Epidermal melanocyte (primary cell): ENCODE measurements around the gene GFOD1.

Experiments
- DNase-seq: peaks from one replicate; pipeline ENCODE4 v3.0.0; 2011; ENCODE audit warnings: low spot score; ENCODE audit not compliant: insufficient read length

Gene GFOD1

DNA sequence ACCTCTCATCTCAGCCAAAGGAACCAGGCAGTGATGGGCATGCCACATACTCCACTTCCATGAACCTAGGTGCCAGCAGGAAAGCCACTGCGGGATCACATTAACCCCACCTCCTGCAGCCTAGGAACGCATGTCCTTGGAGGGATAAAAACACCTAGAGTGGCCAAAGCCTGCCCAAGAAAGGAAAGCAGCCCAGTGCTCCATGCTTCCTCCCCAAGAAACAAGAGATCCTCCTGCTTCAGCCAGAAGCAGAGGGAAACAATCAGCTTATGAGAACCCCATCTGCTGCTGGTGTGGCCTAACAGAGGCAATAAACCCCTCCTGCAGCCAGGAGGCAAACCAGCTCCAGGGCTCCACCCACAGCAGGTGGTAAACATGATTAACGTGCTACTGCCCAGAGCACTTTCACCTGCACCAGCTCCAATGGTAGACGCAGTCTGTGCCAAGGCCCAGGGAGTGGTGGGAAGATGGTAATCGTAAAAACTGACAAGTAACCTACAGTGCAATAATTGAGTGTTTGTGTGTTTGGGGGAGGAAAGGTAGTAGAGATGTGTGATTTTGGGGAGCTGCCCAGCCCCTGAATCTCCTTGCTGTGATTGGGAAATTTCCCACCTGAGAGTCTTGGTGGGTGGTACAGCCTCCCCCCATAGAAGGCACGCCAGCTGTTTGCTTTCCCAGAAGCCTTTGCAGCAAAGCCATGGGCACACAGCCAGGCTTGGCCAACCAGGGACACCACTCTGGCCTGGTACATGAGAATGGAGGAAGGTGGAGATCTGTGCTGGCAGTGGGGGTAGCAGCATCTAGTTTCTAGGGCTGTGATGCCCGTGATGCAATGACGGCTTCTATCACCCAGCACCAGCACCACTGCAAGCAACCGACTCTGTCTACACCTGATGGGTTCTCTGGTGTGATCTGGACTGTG lies 108.5 kb downstream of the GFOD1 start:
- DNase-seq, result no peak

DNA sequence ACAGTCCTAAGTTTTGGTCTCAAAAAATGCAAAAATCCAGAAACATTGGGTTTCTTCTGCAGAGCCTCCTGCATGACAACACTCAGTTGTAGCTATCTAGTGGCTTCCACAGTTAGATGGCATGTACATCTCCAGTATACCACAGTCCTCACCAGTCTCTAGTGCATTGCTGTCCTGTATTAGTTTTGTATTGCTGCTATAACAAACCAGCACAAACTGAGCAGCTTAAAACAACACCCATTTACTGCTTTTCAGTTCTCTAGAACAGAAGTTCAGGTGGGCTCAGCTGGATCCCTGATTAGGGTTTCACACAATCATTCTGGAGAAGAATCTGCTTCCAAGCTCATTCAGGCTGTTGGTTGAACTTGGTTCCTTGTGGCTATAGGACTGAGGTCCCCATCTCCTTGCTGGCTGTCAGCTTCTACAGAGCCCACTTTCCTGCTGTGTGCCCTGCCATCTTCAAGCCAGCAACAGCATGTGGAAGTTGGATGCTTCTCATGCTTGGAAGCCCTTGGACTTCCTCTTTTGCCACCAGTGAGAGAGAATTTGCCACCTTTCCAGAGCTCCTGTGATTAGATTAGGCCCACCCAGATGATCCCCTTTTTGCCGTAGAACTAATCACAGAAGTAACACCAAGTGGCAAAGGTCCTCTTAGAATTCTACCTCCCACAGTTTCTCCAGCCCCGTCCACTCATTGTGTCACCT lies 110.2 kb downstream of the GFOD1 start:
- no peak for DNase-seq

GRCh38 chr6:13375360-13375878 lies 112.0 kb downstream of the GFOD1 start:
- no peak for DNase-seq

DNA sequence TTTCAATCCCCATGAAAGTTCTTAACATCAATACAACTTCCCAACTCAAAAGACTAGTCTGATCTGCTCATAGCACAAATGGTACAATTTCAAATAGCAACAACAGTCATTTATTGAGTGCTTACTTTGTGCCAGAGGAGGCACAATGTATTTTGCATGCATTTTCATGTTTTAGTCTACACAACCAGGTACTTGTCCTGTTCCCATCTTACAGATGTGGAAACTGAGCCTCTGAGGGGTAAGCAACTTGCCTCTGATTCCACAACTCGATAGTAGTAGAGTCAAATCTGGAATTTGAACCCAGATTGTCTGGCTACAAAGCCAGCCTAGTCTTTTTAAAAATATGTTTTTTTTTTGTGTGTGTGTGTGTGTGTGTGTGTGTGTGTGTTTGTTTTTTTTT lies 113.5 kb downstream of the GFOD1 start:
- no peak for DNase-seq

DNA sequence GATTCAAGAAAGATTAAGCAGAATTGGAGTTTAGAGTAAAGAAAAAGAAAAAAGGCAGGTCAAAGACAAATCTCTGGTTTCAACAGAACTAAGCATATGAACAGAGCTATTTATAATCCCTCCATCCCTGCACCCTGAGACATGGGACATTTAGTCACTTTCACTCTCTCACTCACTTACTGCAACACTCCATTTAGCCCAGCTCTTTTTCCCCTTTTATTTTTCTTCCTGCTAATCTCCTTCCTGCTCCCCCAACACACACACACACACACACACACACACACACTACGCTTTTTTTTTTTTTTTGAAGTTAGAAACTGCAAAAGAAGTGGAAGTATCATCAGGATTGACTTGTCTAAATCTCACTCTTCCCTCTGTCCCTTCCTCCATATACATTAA lies 113.9 kb downstream of the GFOD1 start:
- DNase-seq, result no peak

DNA sequence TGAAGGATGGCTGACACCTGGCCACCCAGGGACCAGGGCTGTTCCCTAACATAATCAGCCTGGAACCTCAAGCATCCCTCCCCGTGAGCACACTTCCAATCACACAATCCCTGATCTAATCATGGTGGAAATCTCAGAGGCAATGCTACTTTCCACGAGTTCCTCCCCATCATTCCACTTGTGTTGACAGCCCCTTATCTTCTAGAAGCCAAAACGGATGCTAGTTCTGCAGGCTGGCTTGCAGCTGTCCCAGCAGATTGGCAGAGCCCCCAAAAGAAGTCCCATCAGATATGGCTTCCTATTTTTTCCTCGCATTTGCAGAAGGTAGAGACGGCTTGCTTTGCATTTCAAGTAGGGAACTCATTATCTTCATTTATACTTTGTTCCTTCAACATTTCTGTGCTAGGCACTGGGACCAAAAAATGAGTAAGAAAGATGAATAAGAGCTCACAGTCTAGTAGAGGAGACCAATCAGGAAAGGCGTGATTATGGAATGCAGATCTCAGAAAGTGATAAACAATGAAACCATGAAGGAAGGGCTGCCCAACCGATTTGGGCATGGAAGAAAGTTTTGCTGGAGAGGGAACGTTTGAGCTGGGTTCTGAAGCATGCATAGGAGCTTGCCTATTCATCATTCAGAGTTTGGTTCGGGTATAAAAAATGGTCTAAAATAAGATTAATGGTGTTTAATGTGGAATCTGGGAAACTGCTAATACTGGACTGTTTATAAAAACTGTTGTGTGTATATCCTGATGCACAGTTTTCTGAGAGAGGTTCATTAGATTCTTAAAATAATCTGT lies 114.5 kb downstream of the GFOD1 start:
- no peak for DNase-seq

DNA sequence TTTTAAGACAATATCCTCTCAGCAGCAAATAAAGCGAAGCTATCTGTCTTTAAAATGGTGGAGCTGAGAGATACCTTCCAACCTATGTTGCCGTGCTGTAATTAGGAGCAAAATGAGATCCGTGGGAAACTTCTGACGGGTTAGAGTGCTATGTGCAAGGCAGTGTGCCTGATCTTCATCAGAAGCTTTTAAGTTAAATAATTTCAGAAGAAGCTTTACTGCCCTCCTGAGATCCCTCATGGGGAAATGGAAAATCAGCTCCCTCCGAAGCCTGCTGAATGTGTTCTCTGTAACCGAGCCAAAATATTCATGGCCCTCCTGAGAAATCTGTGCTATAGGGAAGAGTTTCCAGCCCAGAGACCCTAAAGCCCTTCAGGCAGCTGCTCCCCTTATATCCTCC lies 115.3 kb downstream of the GFOD1 start:
- no peak for DNase-seq

- no peak for DNase-seq
Measured at GRCh38 chr6:13371421-13372072, 115.9 kb downstream of the GFOD1 start.

GRCh38 chr6:13370623-13371022 lies 116.8 kb downstream of the GFOD1 start:
- DNase-seq, result no peak

DNA sequence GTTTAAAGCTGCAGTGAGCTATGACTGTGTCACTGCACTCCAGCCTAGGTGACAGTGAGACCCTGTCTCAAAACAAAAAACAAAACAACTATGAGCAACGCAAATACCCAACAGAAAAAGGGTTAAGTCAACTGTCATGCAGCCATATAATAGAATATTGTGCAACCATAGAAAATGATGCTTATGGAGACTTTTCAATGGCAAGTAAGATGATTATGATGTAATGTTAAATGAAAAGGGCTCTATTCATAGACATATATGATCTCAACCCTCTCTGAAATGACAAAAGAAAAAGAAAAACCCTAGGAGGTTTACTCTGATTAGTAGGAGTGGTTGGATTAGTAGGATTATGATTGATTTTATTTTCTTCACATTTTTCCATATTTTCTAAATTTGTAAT lies 117.8 kb downstream of the GFOD1 start:
- DNase-seq, result no peak

DNA sequence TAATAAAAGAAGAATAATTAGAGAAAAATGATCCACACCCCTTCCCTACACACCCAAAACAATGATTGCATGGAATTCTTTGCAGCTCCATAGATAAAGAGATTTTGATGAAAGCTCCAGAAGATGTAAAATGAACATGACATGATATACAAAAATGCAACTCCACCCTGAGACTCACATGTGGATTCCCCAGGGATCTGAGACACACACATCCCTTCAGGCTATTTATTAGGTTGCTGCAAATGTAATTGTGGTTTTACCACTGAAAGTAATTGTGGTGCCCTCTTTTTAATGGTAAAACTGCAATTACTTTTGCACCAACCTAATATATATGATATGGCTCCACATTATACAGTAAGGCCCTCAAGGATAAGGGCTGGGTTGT lies 118.7 kb downstream of the GFOD1 start:
- no peak for DNase-seq

DNA sequence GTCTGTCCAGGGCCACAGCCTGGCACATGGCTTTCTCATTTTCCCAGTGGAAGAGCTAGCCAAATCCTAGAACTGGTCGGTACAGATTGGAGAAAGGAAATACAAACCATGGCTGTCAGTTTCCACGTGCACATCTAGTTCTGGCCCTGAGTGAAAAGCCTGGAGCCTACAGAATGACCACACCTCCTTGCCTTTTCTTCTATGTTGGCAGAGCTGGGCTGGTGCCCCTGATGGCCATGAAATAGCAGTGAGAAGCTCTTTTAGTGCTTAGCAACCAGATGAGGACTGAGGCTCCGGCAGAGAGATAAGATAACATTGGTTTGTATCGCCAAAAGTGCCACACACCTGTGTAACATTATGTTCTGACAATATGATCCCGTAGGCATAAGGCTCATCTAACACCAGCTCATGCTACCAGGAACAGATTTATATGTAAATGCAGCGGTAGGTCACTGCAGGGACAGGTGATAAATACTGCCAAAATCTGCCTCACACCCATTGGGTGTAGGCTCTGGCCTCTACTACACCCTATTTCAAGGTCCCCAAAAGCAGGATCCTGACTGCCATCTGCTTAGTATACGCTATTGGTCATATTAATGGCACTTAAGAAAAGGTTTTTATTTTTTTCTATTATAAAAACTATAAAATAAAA lies 119.2 kb downstream of the GFOD1 start:
- DNase-seq, result no peak

DNA sequence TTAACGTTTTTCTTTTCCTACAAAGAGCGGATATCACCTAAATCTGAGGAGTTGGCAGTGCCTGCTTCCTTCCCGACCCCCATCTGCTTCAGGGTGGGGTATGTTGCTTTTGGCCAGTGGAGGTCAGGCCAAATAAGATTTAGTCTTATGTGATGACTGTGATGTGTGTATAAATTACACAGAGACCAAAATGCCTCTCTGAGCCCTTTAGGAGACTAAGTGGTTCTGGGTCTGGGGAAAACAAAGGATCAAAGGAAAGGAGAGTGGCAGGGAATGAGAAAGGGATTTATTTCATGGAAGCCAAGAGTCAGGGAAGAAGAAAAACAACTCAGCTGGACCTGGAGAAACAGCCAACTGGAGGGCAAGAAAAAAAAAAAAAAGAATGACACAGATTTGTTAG lies 120.0 kb downstream of the GFOD1 start:
- DNase-seq, result no peak

- DNase-seq, result no peak
Measured at GRCh38 chr6:13365320-13365719, 122.1 kb downstream of the GFOD1 start.

DNA sequence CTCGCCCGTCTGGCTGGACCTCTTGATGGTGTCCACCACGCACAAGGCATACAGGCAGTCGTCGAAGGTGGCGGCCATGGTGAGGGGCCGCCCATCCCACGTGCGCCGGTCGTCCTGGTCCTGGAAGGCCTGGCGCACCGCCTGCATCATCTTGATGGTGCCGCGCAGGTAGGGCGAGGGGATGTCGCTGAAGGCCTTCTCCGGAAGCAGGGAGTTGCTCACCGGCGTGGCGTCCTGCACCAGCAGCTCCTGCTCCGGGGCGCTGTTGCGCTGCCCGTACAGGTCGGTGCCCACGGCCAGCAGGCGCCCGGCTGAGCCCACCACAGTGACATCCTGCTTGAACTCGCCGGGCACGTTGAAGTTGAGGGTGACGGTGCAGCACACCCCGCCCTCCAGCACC lies 122.6 kb downstream of the GFOD1 start:
- DNase-seq, result no peak

GRCh38 chr6:13362412-13362811 lies 125.0 kb downstream of the GFOD1 start:
- no peak for DNase-seq

- no peak for DNase-seq
Measured at GRCh38 chr6:13360671-13361540, 126.5 kb downstream of the GFOD1 start.

DNA sequence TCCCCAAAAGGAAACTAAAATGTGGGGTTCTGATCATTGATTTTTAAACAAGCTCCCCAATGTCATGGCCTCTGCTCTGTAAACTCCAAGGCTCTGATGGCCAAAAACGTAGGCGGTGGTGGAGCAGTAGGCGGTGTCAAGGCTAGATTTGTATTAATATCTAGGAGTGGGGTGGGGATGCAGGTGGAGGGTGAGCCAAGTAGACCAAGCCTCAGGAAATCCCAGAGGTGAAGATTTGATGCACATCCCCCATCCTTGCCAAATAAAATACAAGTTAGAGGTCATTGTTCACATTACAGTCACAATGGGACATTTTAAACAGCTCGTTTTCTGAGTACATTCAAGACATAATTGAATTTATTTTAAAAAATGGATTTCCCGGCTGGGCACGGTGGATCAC lies 128.1 kb downstream of the GFOD1 start:
- no peak for DNase-seq

DNA sequence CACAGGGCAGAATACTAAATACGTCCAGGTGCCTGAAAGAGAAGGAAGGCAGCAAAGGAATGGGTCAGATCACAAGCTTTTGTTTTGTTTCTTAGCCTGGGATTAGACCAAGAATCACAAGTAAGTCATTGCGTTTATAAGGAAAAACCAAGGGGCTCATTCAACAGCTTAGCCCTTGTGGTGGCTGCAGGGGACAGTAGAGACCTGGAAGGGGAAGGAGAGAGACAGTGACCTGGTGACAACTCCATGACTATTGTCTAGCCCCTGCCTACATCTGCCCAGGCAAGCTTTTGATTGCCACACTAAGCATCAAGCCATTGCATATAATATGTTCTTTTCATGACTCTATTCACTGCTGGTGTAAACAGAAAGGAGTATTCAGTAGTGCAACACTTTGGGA lies 128.9 kb downstream of the GFOD1 start:
- no peak for DNase-seq
